Measurements from ENCODE around the gene POLDIP3.
"Not testable (repeated sequence)": the region's sequence is repeated elsewhere in the genome, so short reads cannot be mapped to it uniquely, and the experiment has no call there.

POLDIP3 gene

GRCh38 chr22:42584364-42584940 lies 30.2 kb downstream of the POLDIP3 start:
- DNase-seq (ENCODE audit: low spot score), result no peak

- no peak for DNase-seq (ENCODE audit: low spot score)
Measured at GRCh38 chr22:42582987-42583386, 31.7 kb downstream of the POLDIP3 start.

- DNase-seq (ENCODE audit: low spot score), result peak; percentile 72
Measured at GRCh38 chr22:42581762-42582716, 32.6 kb downstream of the POLDIP3 start.

GRCh38 chr22:42581194-42581761 lies 33.4 kb downstream of the POLDIP3 start:
- not testable (repeated sequence) for DNase-seq (ENCODE audit: low spot score)

GRCh38 chr22:42580040-42580439 lies 34.6 kb downstream of the POLDIP3 start:
- not testable (repeated sequence) for DNase-seq (ENCODE audit: low spot score)

GRCh38 chr22:42577623-42578240 lies 37.0 kb downstream of the POLDIP3 start:
- DNase-seq (ENCODE audit: low spot score), result no peak

- DNase-seq (ENCODE audit: low spot score), result not testable (repeated sequence)
Measured at GRCh38 chr22:42577141-42577540, 37.5 kb downstream of the POLDIP3 start.

GRCh38 chr22:42575996-42576574 lies 38.6 kb downstream of the POLDIP3 start:
- not testable (repeated sequence) for DNase-seq (ENCODE audit: low spot score)

- DNase-seq (ENCODE audit: low spot score), result not testable (repeated sequence)
Measured at GRCh38 chr22:42574468-42574867, 40.2 kb downstream of the POLDIP3 start.

- not testable (repeated sequence) for DNase-seq (ENCODE audit: low spot score)
Measured at GRCh38 chr22:42574046-42574445, 40.6 kb downstream of the POLDIP3 start.

GRCh38 chr22:42571068-42571467 lies 43.6 kb downstream of the POLDIP3 start:
- DNase-seq (ENCODE audit: low spot score), result not testable (repeated sequence)

GRCh38 chr22:42570580-42570979 lies 44.1 kb downstream of the POLDIP3 start:
- not testable (repeated sequence) for DNase-seq (ENCODE audit: low spot score)

GRCh38 chr22:42567950-42568349 lies 46.7 kb downstream of the POLDIP3 start:
- not testable (repeated sequence) for DNase-seq (ENCODE audit: low spot score)

GRCh38 chr22:42565956-42566355 lies 48.7 kb downstream of the POLDIP3 start:
- no peak for DNase-seq (ENCODE audit: low spot score)

GRCh38 chr22:42564699-42565098 lies 50.0 kb downstream of the POLDIP3 start:
- DNase-seq (ENCODE audit: low spot score), result no peak

- not testable (repeated sequence) for DNase-seq (ENCODE audit: low spot score)
Measured at GRCh38 chr22:42563943-42564342, 50.7 kb downstream of the POLDIP3 start.

GRCh38 chr22:42562684-42563083 lies 52.0 kb downstream of the POLDIP3 start:
- DNase-seq (ENCODE audit: low spot score), result no peak

GRCh38 chr22:42562279-42562678 lies 52.4 kb downstream of the POLDIP3 start:
- DNase-seq (ENCODE audit: low spot score), result no peak

- no peak for DNase-seq (ENCODE audit: low spot score)
Measured at GRCh38 chr22:42561856-42562255, 52.8 kb downstream of the POLDIP3 start.

GRCh38 chr22:42560781-42561180 lies 53.9 kb downstream of the POLDIP3 start:
- DNase-seq (ENCODE audit: low spot score), result no peak

GRCh38 chr22:42560381-42560780 lies 54.3 kb downstream of the POLDIP3 start:
- DNase-seq (ENCODE audit: low spot score), result no peak
